Fibroblast of lung (primary cell): Measurements from ENCODE around the gene TNRC18.
"Not testable (repeated sequence)": the region's sequence is repeated elsewhere in the genome, so short reads cannot be mapped to it uniquely, and the experiment has no call there.

Source experiments
- CTCF ChIP-seq, 2 donors: IDR thresholded peaks in 1 of 2; conservative IDR thresholded peaks in 1 of 2; 1 replicate in 1 of 2; 2 replicates in 1 of 2; pipeline ENCODE4 v1.5.1; 2011 to 2012; ENCODE audit warnings: low read length in 2 of 2, control low read depth in 1 of 2, inconsistent platforms in 1 of 2, low read depth in 1 of 2, mild to moderate bottlenecking in 1 of 2
- EZH2 ChIP-seq: IDR thresholded peaks from 2 replicates; pipeline ENCODE4 v1.5.1; 2012; ENCODE audit warnings: low read length, control low read depth, mild to moderate bottlenecking; ENCODE audit errors: missing control alignments

GRCh38 chr7:5307221-5308142 lies 116.2 kb downstream of the TNRC18 start:
- TF ChIP-seq CTCF (conservative IDR thresholded peaks at IDR 0.05 in 1 of 2, IDR thresholded peaks at IDR 0.05 in 1 of 2; ENCODE audit: low read depth in 1 of 2, low read length in 2 of 2); EZH2: not testable (repeated sequence)
